ENCODE results near the gene EYA4. TPM values are rescaled to one million over a fixed set of nuclear protein-coding genes. Genes with fewer than 3 reads are reported as not detected.

EYA4 gene, protein sequence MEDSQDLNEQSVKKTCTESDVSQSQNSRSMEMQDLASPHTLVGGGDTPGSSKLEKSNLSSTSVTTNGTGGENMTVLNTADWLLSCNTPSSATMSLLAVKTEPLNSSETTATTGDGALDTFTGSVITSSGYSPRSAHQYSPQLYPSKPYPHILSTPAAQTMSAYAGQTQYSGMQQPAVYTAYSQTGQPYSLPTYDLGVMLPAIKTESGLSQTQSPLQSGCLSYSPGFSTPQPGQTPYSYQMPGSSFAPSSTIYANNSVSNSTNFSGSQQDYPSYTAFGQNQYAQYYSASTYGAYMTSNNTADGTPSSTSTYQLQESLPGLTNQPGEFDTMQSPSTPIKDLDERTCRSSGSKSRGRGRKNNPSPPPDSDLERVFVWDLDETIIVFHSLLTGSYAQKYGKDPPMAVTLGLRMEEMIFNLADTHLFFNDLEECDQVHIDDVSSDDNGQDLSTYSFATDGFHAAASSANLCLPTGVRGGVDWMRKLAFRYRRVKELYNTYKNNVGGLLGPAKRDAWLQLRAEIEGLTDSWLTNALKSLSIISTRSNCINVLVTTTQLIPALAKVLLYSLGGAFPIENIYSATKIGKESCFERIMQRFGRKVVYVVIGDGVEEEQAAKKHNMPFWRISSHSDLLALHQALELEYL
- 1 to 10 TPM in 1 of 4 donors, under 1 TPM in 2, not detected in 1; 0.10 to 3.4 (median 0.23) TPM for total RNA-seq

DNA sequence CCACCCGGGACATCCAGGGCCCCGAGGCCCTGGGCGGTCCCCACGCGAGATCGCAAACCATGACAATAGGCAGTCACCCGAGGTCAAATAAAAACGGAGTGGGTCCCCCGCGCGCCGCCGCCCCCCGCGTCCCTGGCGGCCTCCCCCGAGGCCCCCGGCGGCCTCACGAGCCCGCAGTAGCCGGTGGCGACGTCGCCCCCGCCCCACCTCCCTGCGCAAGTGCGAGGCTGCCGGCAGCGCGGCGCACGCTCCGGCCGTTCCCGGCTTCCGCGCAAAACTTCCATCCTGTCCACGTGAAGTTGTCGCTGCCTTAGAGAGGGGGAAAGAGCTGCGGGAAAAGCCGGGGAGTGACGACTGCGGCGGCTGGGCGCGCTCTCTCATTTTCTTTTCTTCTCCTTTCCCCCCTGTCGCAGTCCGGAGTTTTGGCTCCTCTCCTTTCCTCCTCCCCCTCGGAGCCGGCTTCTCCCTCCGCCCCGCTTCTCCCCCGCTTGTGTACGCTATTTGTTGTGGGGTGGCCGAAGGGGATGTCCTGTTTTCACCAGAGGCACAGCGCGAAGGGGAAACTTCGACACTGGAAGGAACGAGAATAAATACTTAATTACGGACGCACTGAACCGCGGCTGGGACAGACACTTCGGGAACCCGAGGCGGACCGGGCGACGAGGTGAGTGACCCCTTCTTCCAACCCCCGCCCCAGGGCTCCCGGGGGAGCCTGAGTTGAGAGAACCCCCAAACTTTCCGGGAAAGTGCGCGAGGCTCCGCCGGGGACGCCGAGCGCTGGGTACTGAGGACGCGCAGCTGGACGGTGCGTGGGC is at the start of gene EYA4:
Gene EYA4 (plus strand): TSS at position 272 of the 815 bp plus-strand sequence. CDS start 33,424 bp downstream, outside the sequence.
- TF ChIP-seq POLR2AphosphoS5 (IDR thresholded peaks at IDR 0.05), result no peak
- TF ChIP-seq, protein P1, sequence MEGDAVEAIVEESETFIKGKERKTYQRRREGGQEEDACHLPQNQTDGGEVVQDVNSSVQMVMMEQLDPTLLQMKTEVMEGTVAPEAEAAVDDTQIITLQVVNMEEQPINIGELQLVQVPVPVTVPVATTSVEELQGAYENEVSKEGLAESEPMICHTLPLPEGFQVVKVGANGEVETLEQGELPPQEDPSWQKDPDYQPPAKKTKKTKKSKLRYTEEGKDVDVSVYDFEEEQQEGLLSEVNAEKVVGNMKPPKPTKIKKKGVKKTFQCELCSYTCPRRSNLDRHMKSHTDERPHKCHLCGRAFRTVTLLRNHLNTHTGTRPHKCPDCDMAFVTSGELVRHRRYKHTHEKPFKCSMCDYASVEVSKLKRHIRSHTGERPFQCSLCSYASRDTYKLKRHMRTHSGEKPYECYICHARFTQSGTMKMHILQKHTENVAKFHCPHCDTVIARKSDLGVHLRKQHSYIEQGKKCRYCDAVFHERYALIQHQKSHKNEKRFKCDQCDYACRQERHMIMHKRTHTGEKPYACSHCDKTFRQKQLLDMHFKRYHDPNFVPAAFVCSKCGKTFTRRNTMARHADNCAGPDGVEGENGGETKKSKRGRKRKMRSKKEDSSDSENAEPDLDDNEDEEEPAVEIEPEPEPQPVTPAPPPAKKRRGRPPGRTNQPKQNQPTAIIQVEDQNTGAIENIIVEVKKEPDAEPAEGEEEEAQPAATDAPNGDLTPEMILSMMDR (IDR thresholded peaks at IDR 0.05), result no peak
- no peak for TF ChIP-seq POLR2A (IDR thresholded peaks at IDR 0.05)
- TF ChIP-seq EP300 (IDR thresholded peaks at IDR 0.05), result no peak
- H3K9me3 ChIP-seq, result no peaks in the 10 kb centered on the region

DNA sequence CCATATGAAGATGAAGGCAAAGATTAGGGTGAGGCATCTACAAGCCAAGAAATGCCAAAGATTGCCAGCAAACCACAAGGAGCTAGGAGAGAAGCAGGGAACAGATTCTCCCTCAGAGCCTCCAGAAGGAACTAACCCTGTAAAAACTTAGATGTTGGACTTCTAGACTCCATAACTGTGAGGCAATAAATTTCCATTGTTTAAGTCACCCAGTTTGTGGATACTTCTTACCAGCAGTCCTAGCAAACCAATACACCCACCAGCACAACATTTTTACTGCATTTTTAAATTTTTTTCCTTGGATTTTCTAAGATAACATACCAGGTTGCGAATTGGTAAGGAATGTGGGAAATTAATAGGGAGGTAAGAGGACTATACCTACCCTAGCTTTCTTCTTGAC is 47.8 kb upstream of the EYA4 start:
- WGBS, result 89% methylated on average over 1 of the region's 1 CpG
- H3K4me3 ChIP-seq, result no peak overlapping the region
- no peak for DNase-seq (ENCODE audit: low spot score in 2 of 2)
- TF ChIP-seq EP300 (IDR thresholded peaks at IDR 0.05) (no peak), POLR2A (IDR thresholded peaks at IDR 0.05) (no peak), POLR2AphosphoS5 (IDR thresholded peaks at IDR 0.05) (no peak)
- TF ChIP-seq, protein P1 (IDR thresholded peaks at IDR 0.05), result no peak
- no peaks in the 10 kb centered on the region for H3K9me3 ChIP-seq
- no peak overlapping the region for H3K27ac ChIP-seq
- H3K36me3 ChIP-seq, result no peaks in the 10 kb centered on the region
- no peaks in the 10 kb centered on the region for H3K27me3 ChIP-seq
- H3K4me1 ChIP-seq, result no peaks in the 10 kb centered on the region

More for the DNA sequence above, at the start of gene EYA4:
- Histone ChIP-seq H3K27ac (no peak within 1 kb of the TSS), H3K4me3 (peak within 1 kb of the TSS; percentile 48), H3K27me3 (peaks cover 66% of the 10 kb centered on the region), H3K4me1 (peaks cover 26% of the 10 kb centered on the region), H3K36me3 (no peaks in the 10 kb centered on the region)
- 1% methylated on average over 60 of the region's 84 CpGs for WGBS
- DNase-seq (ENCODE audit: low spot score in 2 of 2), result no peak

DNA sequence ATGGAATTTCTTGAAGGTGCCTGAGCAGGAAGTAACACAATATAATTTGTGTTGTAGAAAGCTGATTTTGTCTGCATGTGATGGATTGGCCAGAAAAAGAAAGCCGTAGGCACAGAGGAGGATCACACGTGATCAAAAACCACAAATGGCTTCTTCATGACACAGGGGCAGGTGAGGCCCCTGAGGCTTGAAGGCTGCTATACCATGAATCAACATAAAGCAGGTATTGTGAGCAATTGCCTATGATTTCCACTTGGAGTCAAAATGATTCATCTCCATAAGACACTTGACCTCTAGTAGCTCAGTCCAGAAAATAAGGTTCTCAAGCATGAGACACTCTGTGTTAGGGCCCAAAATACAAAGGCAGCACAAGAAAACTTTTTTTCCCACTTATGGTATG is 42.4 kb upstream of the EYA4 start:
- Histone ChIP-seq H3K36me3 (no peaks in the 10 kb centered on the region), H3K4me3 (no peak overlapping the region), H3K27me3 (no peaks in the 10 kb centered on the region), H3K4me1 (no peaks in the 10 kb centered on the region), H3K27ac (no peak overlapping the region), H3K9me3 (no peaks in the 10 kb centered on the region)
- no peak for DNase-seq (ENCODE audit: low spot score in 2 of 2)
- WGBS, result 49% methylated on average over 2 of the region's 2 CpGs
- TF ChIP-seq, protein P1 (IDR thresholded peaks at IDR 0.05), result no peak
- TF ChIP-seq POLR2AphosphoS5 (IDR thresholded peaks at IDR 0.05), result no peak
- TF ChIP-seq POLR2A (IDR thresholded peaks at IDR 0.05), result no peak

DNA sequence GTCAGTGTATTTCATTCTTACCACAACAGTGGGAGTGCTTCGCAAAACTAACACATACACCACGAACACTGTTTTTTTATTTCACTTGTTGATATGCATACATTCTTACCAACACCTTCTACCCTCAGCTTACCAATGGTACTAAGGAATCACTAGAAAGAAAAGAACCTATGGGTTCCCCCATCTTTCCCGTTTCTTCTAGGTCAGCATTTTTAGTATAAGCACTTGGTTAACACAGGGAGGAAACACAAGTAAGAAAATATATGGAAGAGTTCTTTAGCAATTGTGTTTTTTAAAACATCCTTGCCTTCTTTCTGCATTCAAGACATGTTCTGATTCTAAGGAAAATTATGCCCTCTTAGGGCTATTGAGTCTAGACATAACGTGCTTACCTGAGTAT is 39.9 kb upstream of the EYA4 start:
- WGBS, result 88% methylated on average over 4 of the region's 4 CpGs
- no peak for DNase-seq (ENCODE audit: low spot score in 2 of 2)
- TF ChIP-seq POLR2A (IDR thresholded peaks at IDR 0.05) (no peak), POLR2AphosphoS5 (IDR thresholded peaks at IDR 0.05) (no peak), EP300 (IDR thresholded peaks at IDR 0.05) (no peak)
- TF ChIP-seq, protein P1 (IDR thresholded peaks at IDR 0.05), result no peak
- Histone ChIP-seq H3K9me3 (no peaks in the 10 kb centered on the region), H3K36me3 (no peaks in the 10 kb centered on the region), H3K27ac (no peak overlapping the region), H3K4me3 (no peak overlapping the region), H3K27me3 (no peaks in the 10 kb centered on the region), H3K4me1 (no peaks in the 10 kb centered on the region)
